GM06990 (cell line): Measurements from ENCODE around the gene ARHGAP21.
"Not testable (repeated sequence)": the region's sequence is repeated elsewhere in the genome, so short reads cannot be mapped to it uniquely, and the experiment has no call there.

ENCODE experiments used
- DNase-seq: peaks from one replicate; pipeline ENCODE4 v3.0.0-alpha.2; 2011; ENCODE audit not compliant: insufficient read length; ENCODE audit errors: extremely low read depth
- H3K27me3 ChIP-seq: replicated peaks from 2 replicates; pipeline ENCODE4 v1.6.0; 2011; ENCODE audit warnings: low read length; ENCODE audit not compliant: control insufficient read depth, insufficient read depth
- H3K36me3 ChIP-seq: 2 replicates; pipeline ENCODE4 v1.5.1; 2011; ENCODE audit warnings: low read length; ENCODE audit not compliant: control insufficient read depth, insufficient read depth
- H3K4me3 ChIP-seq: replicated peaks from 2 replicates; pipeline ENCODE4 v1.5.1; 2011; ENCODE audit warnings: low read depth, mild to moderate bottlenecking, control low read depth, low read length
- TF ChIP-seq, protein P1 (sequence below): IDR thresholded peaks from 2 replicates; pipeline ENCODE4 v1.5.1; 2011; ENCODE audit warnings: low read length, control low read depth, mild to moderate bottlenecking, inconsistent platforms; ENCODE audit not compliant: insufficient read depth, poor library complexity, severe bottlenecking

The ARHGAP21 gene

GRCh38 chr10:24726626-24727025 lies 2.9 kb upstream of the ARHGAP21 start:
- Histone ChIP-seq H3K36me3 (no peaks in the 10 kb centered on the region), H3K27me3 (no peaks in the 10 kb centered on the region), H3K4me3 (no peak overlapping the region)
- TF ChIP-seq, protein P1, sequence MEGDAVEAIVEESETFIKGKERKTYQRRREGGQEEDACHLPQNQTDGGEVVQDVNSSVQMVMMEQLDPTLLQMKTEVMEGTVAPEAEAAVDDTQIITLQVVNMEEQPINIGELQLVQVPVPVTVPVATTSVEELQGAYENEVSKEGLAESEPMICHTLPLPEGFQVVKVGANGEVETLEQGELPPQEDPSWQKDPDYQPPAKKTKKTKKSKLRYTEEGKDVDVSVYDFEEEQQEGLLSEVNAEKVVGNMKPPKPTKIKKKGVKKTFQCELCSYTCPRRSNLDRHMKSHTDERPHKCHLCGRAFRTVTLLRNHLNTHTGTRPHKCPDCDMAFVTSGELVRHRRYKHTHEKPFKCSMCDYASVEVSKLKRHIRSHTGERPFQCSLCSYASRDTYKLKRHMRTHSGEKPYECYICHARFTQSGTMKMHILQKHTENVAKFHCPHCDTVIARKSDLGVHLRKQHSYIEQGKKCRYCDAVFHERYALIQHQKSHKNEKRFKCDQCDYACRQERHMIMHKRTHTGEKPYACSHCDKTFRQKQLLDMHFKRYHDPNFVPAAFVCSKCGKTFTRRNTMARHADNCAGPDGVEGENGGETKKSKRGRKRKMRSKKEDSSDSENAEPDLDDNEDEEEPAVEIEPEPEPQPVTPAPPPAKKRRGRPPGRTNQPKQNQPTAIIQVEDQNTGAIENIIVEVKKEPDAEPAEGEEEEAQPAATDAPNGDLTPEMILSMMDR = no peak
- no peak for DNase-seq

GRCh38 chr10:24726029-24726428 lies 2.3 kb upstream of the ARHGAP21 start:
- H3K27me3 ChIP-seq, H3K4me3 ChIP-seq, H3K36me3 ChIP-seq, DNase-seq: not testable (repeated sequence)

GRCh38 chr10:24724381-24725228 lies 918 bp upstream of the ARHGAP21 start:
- peak; percentile 96 for DNase-seq
- no peaks in the 10 kb centered on the region for H3K27me3 ChIP-seq
- no peaks in the 10 kb centered on the region; the same call in 1 of the 2 replicates for H3K36me3 ChIP-seq
- H3K4me3 ChIP-seq = peak overlapping the region; percentile 68
- TF ChIP-seq, protein P1 = no peak

- TF ChIP-seq, protein P1 = no peak
- H3K27me3 ChIP-seq = no peaks in the 10 kb centered on the region
- peak overlapping the region; percentile 72 for H3K4me3 ChIP-seq
- peak; percentile 61 for DNase-seq
- H3K36me3 ChIP-seq = no peaks in the 10 kb centered on the region; the same call in 1 of the 2 replicates
Measured at GRCh38 chr10:24723386-24723787, 300 bp downstream of the ARHGAP21 start.

- no peaks in the 10 kb centered on the region; the same call in 1 of the 2 replicates for H3K36me3 ChIP-seq
- TF ChIP-seq, protein P1 = no peak
- peak; percentile 74 for DNase-seq
- H3K4me3 ChIP-seq = peak overlapping the region; percentile 72
- H3K27me3 ChIP-seq = no peaks in the 10 kb centered on the region
Measured at GRCh38 chr10:24722676-24723385, 856 bp downstream of the ARHGAP21 start.

- H3K36me3 ChIP-seq = no peaks in the 10 kb centered on the region; the same call in 1 of the 2 replicates
- peak overlapping the region; percentile 72 for H3K4me3 ChIP-seq
- TF ChIP-seq, protein P1 = no peak
- no peak for DNase-seq
- H3K27me3 ChIP-seq = no peaks in the 10 kb centered on the region
Measured at GRCh38 chr10:24722131-24722675, 1.5 kb downstream of the ARHGAP21 start.
